Caco-2 (cell line): Measurements from ENCODE around the gene MARK2. TPM values are rescaled to one million over a fixed set of nuclear protein-coding genes. Genes with fewer than 3 reads are reported as not detected.

Experiments used
- BruUV-seq: library from RNA; stranded (reverse); fragments of 400-500 nt; replicated peaks from 2 replicates; lab custom pipeline; 2021; lab: Mats Ljungman, UMichigan
- CTCF ChIA-PET: fragments of 300-600 bp; sonication (Branson Sonifier 250); formaldehyde crosslinking; loops from one replicate; lab custom pipeline; 2022; ENCODE audit warnings: antibody characterized with exemption; lab: Charles Lee
- POLR2A ChIA-PET: fragments of 300-600 bp; sonication (Branson Sonifier 250); formaldehyde crosslinking; loops from one replicate; lab custom pipeline; 2022; ENCODE audit warnings: antibody characterized with exemption; lab: Charles Lee
- DNase-seq, 2 experiments: peaks; one replicate each; pipeline versions ENCODE4 v3.0.0 to v3.0.0-alpha.2; 2020 to 2022
- H3K27me3 ChIP-seq: replicated peaks from 2 replicates; pipeline ENCODE4 v1.6.0; 2011; ENCODE audit warnings: low read length; ENCODE audit not compliant: control insufficient read depth, insufficient read depth
- H3K36me3 ChIP-seq: 2 replicates; pipeline ENCODE4 v1.5.1; 2011; ENCODE audit warnings: low read length; ENCODE audit not compliant: control insufficient read depth, insufficient read depth
- H3K4me1 ChIP-seq: fragments of 250-450 bp; sonication (Bioruptor Pico); 2 replicates; pipeline ENCODE4 v1.5.1; 2020; ENCODE audit warnings: mild to moderate bottlenecking
- H3K4me3 ChIP-seq: 2 replicates; pipeline ENCODE4 v1.5.1; 2011; ENCODE audit warnings: low read depth, mild to moderate bottlenecking, control low read depth, low read length
- H3K9me3 ChIP-seq: fragments of 250-450 bp; sonication (Bioruptor Pico); 2 replicates; pipeline ENCODE4 v1.5.1; 2020; ENCODE audit warnings: mild to moderate bottlenecking, moderate library complexity
- H3K27ac Mint-ChIP-seq: one replicate; pipeline ENCODE4 v1.8.0; 2022; ENCODE audit warnings: mixed read lengths; ENCODE audit not compliant: unreplicated experiment
- H3K27me3 Mint-ChIP-seq: one replicate; pipeline ENCODE4 v1.8.0; 2022; ENCODE audit warnings: mixed read lengths; ENCODE audit not compliant: insufficient read depth, unreplicated experiment
- H3K36me3 Mint-ChIP-seq: one replicate; pipeline ENCODE4 v1.8.0; 2022; ENCODE audit warnings: mild to moderate bottlenecking, mixed read lengths; ENCODE audit not compliant: insufficient read depth, unreplicated experiment
- H3K4me1 Mint-ChIP-seq: one replicate; pipeline ENCODE4 v1.8.0; 2022; ENCODE audit warnings: low read depth, mixed read lengths; ENCODE audit not compliant: unreplicated experiment
- H3K4me3 Mint-ChIP-seq: one replicate; pipeline ENCODE4 v1.8.0; 2022; ENCODE audit warnings: mild to moderate bottlenecking, moderate library complexity, mixed read lengths; ENCODE audit not compliant: unreplicated experiment
- H3K9me3 Mint-ChIP-seq: one replicate; pipeline ENCODE4 v1.8.0; 2022; ENCODE audit warnings: mixed read lengths; ENCODE audit not compliant: unreplicated experiment
- intact Hi-C: fragments of 100-400 bp; cut with micrococcal nuclease; formaldehyde crosslinking; loops from one replicate; pipeline ENCODE4 v1.10.0; 2022; ENCODE audit not compliant: unreplicated experiment
- total RNA-seq: library from RNA; stranded (reverse); gene quantifications from 2 replicates; pipeline ENCODE4 v1.2.3, GENCODE V29; 2022
- TF ChIP-seq, protein P1 (sequence below), 2 experiments: fragments of 200-600 bp in 1 of 2; IDR thresholded peaks; 1 replicate in 1 of 2; 2 replicates in 1 of 2; pipeline versions ENCODE4 v1.5.1 to v1.8.0; 2011 to 2022; ENCODE audit warnings: antibody characterized with exemption in 1 of 2, control low read depth in 1 of 2, inconsistent platforms in 1 of 2, low read depth in 1 of 2, low read length in 1 of 2, mild to moderate bottlenecking in 1 of 2, moderate library complexity in 1 of 2; ENCODE audit not compliant: insufficient read depth in 1 of 2, severe bottlenecking in 1 of 2, unreplicated experiment in 1 of 2

Gene MARK2
- total RNA-seq, 1 experiment from 2014 or later: 63.5 TPM

DNA sequence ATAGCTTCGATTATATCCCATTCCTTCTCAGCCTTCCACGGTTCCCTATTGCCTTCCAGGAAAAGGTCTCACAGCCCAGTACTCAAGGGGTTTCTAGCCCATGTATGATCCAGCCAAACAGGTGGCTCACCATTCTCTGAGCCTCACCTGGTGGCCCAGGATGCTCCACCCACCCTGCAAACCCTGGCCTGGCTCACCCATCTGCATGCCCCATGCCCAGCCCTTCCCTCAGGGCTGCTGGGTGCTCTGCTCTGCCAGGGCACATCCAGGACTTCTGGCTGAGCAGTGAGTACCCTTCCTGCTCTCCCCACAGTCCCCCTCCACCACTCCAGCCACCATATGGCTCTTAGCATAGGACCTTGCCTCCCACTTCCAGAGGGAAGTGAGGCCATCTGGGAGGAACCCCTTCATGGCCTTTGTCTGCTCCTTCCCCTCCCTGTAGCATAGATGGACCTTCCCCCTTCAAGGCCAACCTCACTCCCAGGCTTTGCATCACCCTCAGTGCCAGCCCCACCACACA, 83.8 kb downstream of the MARK2 start:
- H3K4me3 Mint-ChIP-seq: no peak overlapping the region
- H3K27ac Mint-ChIP-seq: no peak overlapping the region
- Histone ChIP-seq H3K4me1 (0 out of 2 replicates have a peak, but pooled peaks cover 3% of the 10 kb centered on the region), H3K27me3 (no peaks in the 10 kb centered on the region), H3K4me3 (no peak overlapping the region), H3K36me3 (no peaks in the 10 kb centered on the region), H3K9me3 (peaks cover 9% of the 10 kb centered on the region; the same call in 1 of the 2 replicates)
- no peaks in the 10 kb centered on the region for H3K9me3 Mint-ChIP-seq
- DNase-seq: no peak
- no peaks in the 10 kb centered on the region for H3K4me1 Mint-ChIP-seq
- no TSS peak for BruUV-seq
- H3K36me3 Mint-ChIP-seq: no peaks in the 10 kb centered on the region
- CTCF ChIA-PET: no interaction called here
- no peaks in the 10 kb centered on the region for H3K27me3 Mint-ChIP-seq
- TF ChIP-seq, protein P1, sequence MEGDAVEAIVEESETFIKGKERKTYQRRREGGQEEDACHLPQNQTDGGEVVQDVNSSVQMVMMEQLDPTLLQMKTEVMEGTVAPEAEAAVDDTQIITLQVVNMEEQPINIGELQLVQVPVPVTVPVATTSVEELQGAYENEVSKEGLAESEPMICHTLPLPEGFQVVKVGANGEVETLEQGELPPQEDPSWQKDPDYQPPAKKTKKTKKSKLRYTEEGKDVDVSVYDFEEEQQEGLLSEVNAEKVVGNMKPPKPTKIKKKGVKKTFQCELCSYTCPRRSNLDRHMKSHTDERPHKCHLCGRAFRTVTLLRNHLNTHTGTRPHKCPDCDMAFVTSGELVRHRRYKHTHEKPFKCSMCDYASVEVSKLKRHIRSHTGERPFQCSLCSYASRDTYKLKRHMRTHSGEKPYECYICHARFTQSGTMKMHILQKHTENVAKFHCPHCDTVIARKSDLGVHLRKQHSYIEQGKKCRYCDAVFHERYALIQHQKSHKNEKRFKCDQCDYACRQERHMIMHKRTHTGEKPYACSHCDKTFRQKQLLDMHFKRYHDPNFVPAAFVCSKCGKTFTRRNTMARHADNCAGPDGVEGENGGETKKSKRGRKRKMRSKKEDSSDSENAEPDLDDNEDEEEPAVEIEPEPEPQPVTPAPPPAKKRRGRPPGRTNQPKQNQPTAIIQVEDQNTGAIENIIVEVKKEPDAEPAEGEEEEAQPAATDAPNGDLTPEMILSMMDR (IDR thresholded peaks at IDR 0.05; ENCODE audit: insufficient read depth in 1 of 2, low read depth in 1 of 2, low read length in 1 of 2, severe bottlenecking in 1 of 2, unreplicated experiment in 1 of 2): no peak
- intact Hi-C loops: no loop called here
- POLR2A ChIA-PET: no interaction called here

DNA sequence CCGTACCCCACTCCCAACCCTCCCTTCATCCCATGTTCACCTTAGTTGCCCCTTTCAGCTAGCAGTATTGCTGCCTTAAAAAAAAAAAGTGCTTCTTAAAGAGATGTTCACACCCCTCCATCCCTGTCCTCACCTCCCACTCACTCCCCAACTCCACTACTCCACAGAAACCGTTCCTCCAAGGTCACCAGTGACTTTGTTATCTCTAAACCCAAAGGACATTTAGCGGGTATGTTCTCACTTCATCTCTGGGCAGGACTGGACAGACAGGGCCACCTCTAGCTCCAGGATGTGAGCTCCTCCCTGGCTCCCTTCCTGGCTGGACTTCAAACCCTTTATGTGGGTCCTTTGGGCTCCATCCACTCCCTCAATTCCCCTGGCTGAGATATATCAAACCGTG, 84.4 kb downstream of the MARK2 start:
- no TSS peak for BruUV-seq
- Histone ChIP-seq H3K27me3 (no peaks in the 10 kb centered on the region), H3K4me3 (no peak overlapping the region), H3K36me3 (no peaks in the 10 kb centered on the region), H3K4me1 (0 out of 2 replicates have a peak, but pooled peaks cover under 1% of the 10 kb centered on the region), H3K9me3 (peaks cover 9% of the 10 kb centered on the region; the same call in 1 of the 2 replicates)
- no peak overlapping the region for H3K27ac Mint-ChIP-seq
- TF ChIP-seq, protein P1 (IDR thresholded peaks at IDR 0.05; ENCODE audit: insufficient read depth in 1 of 2, low read depth in 1 of 2, low read length in 1 of 2, severe bottlenecking in 1 of 2, unreplicated experiment in 1 of 2): no peak
- H3K4me3 Mint-ChIP-seq: no peak overlapping the region
- no peak for DNase-seq
- CTCF ChIA-PET: no interaction called here
- no peaks in the 10 kb centered on the region for H3K4me1 Mint-ChIP-seq
- intact Hi-C loops: no loop called here
- H3K27me3 Mint-ChIP-seq: no peaks in the 10 kb centered on the region
- POLR2A ChIA-PET: no interaction called here
- H3K9me3 Mint-ChIP-seq: no peaks in the 10 kb centered on the region
- no peaks in the 10 kb centered on the region for H3K36me3 Mint-ChIP-seq

DNA sequence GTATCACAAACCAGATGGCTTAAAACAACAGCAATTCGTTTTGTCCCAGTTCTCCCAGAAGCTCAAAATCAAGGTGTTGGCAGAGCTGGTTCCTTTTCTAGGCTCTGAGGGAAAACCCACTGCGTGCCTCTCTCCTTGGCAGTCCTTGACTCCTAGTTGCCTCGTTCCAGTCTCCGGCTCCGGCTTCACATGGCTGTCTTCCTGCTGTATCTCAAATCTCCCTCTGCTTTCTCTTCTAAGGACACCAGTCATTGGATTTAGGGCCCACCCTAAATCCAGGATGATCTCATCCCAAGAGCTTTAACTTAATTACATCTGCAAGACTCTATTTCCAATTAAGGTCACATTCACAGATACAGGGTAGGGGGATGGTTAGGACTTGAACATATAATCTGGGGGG, 90.7 kb downstream of the MARK2 start:
- Histone ChIP-seq H3K4me3 (no peak overlapping the region), H3K27me3 (no peaks in the 10 kb centered on the region), H3K36me3 (no peaks in the 10 kb centered on the region), H3K9me3 (no peaks in the 10 kb centered on the region), H3K4me1 (no peaks in the 10 kb centered on the region)
- DNase-seq: no peak
- no peak overlapping the region for H3K4me3 Mint-ChIP-seq
- no TSS peak for BruUV-seq
- intact Hi-C loops: no loop called here
- no peaks in the 10 kb centered on the region for H3K9me3 Mint-ChIP-seq
- no peaks in the 10 kb centered on the region for H3K4me1 Mint-ChIP-seq
- no peaks in the 10 kb centered on the region for H3K36me3 Mint-ChIP-seq
- POLR2A ChIA-PET: interaction anchor here (0.6 kb wide), 1 partner anchor 91 kb away, joined by 5 read pairs; no protein-coding TSS in a partner anchor
- no peak overlapping the region for H3K27ac Mint-ChIP-seq
- TF ChIP-seq, protein P1 (IDR thresholded peaks at IDR 0.05; ENCODE audit: insufficient read depth in 1 of 2, low read depth in 1 of 2, low read length in 1 of 2, severe bottlenecking in 1 of 2, unreplicated experiment in 1 of 2): no peak
- CTCF ChIA-PET: interaction anchor here (0.7 kb wide), 1 partner anchor 12 kb away, joined by 3 read pairs; no protein-coding TSS in a partner anchor
- H3K27me3 Mint-ChIP-seq: no peaks in the 10 kb centered on the region
